Keratinocyte (primary cell): ENCODE data around the gene ALDH6A1. TPM values are rescaled to one million over a fixed set of nuclear protein-coding genes. Genes with fewer than 3 reads are reported as not detected.

Source experiments
- DNase-seq: peaks from one replicate; pipeline ENCODE4 v3.0.0-alpha.2; 2011; ENCODE audit warnings: low read depth, missing footprints, low spot score
- FAIRE-seq: peaks from 2 replicates; lab custom pipeline; 2011; peaks lifted over from hg19 to GRCh38; lab: Jason Lieb, UNC
- H2AFZ ChIP-seq: 2 replicates; pipeline ENCODE4 v1.6.0; 2012; ENCODE audit warnings: low read length, control low read depth, inconsistent platforms; ENCODE audit not compliant: control insufficient read depth
- H3K27ac ChIP-seq: 2 replicates; pipeline ENCODE4 v1.5.1; 2011; ENCODE audit warnings: low read length; ENCODE audit not compliant: control insufficient read depth, insufficient read depth
- H3K27me3 ChIP-seq: 3 replicates; pipeline ENCODE4 v1.6.0; 2011; ENCODE audit warnings: low read length; ENCODE audit not compliant: control insufficient read depth, insufficient read depth; ENCODE audit errors: extremely low read depth
- H3K36me3 ChIP-seq, 2 experiments: 2 replicates in 1 of 2; 3 replicates in 1 of 2; pipeline ENCODE4 v1.5.1; 2011; ENCODE audit warnings: low read length in 2 of 2, mild to moderate bottlenecking in 1 of 2; ENCODE audit not compliant: control insufficient read depth in 2 of 2, insufficient read depth in 2 of 2; ENCODE audit errors: extremely low read depth in 1 of 2
- H3K4me1 ChIP-seq: 3 replicates; pipeline ENCODE4 v1.5.1; 2011; ENCODE audit warnings: low read length; ENCODE audit not compliant: control insufficient read depth, insufficient read depth; ENCODE audit errors: extremely low read depth
- H3K4me2 ChIP-seq: 3 replicates; pipeline ENCODE4 v1.6.0; 2011; ENCODE audit warnings: low read depth, low read length; ENCODE audit not compliant: control insufficient read depth, insufficient read depth; ENCODE audit errors: extremely low read depth
- H3K4me3 ChIP-seq, 3 experiments: fragments of 200-600 bp in 1 of 3; sonication (generic) in 1 of 3; 2 replicates in 2 of 3; 3 replicates in 1 of 3; pipeline ENCODE4 v1.5.1; 2011 to 2016; ENCODE audit warnings: low read length in 3 of 3, mild to moderate bottlenecking in 3 of 3, control low read depth in 2 of 3, inconsistent platforms in 1 of 3, low read depth in 1 of 3, mixed read lengths in 1 of 3, mixed run types in 1 of 3, moderate library complexity in 1 of 3; ENCODE audit not compliant: control insufficient read depth in 2 of 3, insufficient read depth in 2 of 3; ENCODE audit errors: extremely low read depth in 1 of 3
- H3K79me2 ChIP-seq: 2 replicates; pipeline ENCODE4 v1.6.0; 2012; ENCODE audit warnings: low read length; ENCODE audit not compliant: control insufficient read depth, insufficient read depth
- H3K9ac ChIP-seq: 3 replicates; pipeline ENCODE4 v1.6.0; 2011; ENCODE audit warnings: low read length; ENCODE audit not compliant: control insufficient read depth, insufficient read depth; ENCODE audit errors: extremely low read depth
- H3K9me1 ChIP-seq: 3 replicates; pipeline ENCODE4 v1.6.0; 2011; ENCODE audit warnings: low read length; ENCODE audit not compliant: control insufficient read depth, insufficient read depth; ENCODE audit errors: extremely low read depth
- H3K9me3 ChIP-seq: 2 replicates; pipeline ENCODE4 v1.5.1; 2012; ENCODE audit warnings: low read depth, low read length; ENCODE audit not compliant: control insufficient read depth
- H4K20me1 ChIP-seq: 3 replicates; pipeline ENCODE4 v1.6.0; 2011; ENCODE audit warnings: low read length; ENCODE audit not compliant: control insufficient read depth, insufficient read depth; ENCODE audit errors: extremely low read depth
- CTCF ChIP-seq, 3 experiments: IDR thresholded peaks in 1 of 3; conservative IDR thresholded peaks in 1 of 3; optimal IDR thresholded peaks in 1 of 3; 2 replicates in 2 of 3; 3 replicates in 1 of 3; pipeline versions ENCODE3 to v1.5.1; 2011; ENCODE audit warnings: low read length in 3 of 3, mild to moderate bottlenecking in 3 of 3, moderate library complexity in 2 of 3, control low read depth in 1 of 3, inconsistent platforms in 1 of 3; ENCODE audit not compliant: insufficient read depth in 2 of 3; ENCODE audit errors: extremely low read depth in 1 of 3
- EZH2 ChIP-seq: IDR thresholded peaks from one replicate; pipeline ENCODE4 v1.6.1; 2012; ENCODE audit warnings: inconsistent platforms, mild to moderate bottlenecking, low read length, moderate library complexity
- dilution Hi-C: fragments of 300-500 bp; cut with MboI; formaldehyde crosslinking; loops from one replicate; pipeline ENCODE4 v1.7.0; 2020; ENCODE audit warnings: low sequenced_read_pairs; ENCODE audit not compliant: extremely low pct_ligation_motif_present
- polyA plus RNA-seq, 5 experiments: library from polyadenylated mRNA; depleted of rRNA in 3 of 5; stranded (reverse) in 3 of 5; stranded (forward) in 1 of 5; unstranded in 1 of 5; fragments of >200 nt; gene quantifications; 1 replicate in 1 of 5; 2 replicates in 3 of 5; 3 replicates in 1 of 5; pipeline versions ENCODE4 v1.2.1 to v1.2.3, GENCODE V29; 2011 to 2012; ENCODE audit warnings: missing spikeins in 2 of 5, low read depth in 1 of 5, low replicate concordance in 1 of 5

ALDH6A1 gene
- polyA plus RNA-seq, 1 donor (not counting 4 experiments of a cell fraction or from before 2014, with no cell fraction given): 8.0 TPM

GRCh38 chr14:74081491-74081890 is 2.8 kb downstream of the ALDH6A1 start:
- Histone ChIP-seq H3K79me2 (peaks cover 3% of the 10 kb centered on the region), H3K9me1 (no peaks in the 10 kb centered on the region), H3K27me3 (no peaks in the 10 kb centered on the region), H3K4me3 (no peak overlapping the region), H3K9ac (no peak overlapping the region), H3K4me2 (no peak overlapping the region), H3K9me3 (no peaks in the 10 kb centered on the region), H3K4me1 (peaks cover 14% of the 10 kb centered on the region), H3K27ac (no peak overlapping the region), H3K36me3 (no peaks in the 10 kb centered on the region), H2AFZ (no peak overlapping the region), H4K20me1 (no peaks in the 10 kb centered on the region)
- TF ChIP-seq EZH2 (no peak), CTCF (optimal IDR thresholded peaks at IDR 0.05 in 1 of 3, IDR thresholded peaks at IDR 0.05 in 1 of 3, conservative IDR thresholded peaks at IDR 0.05 in 1 of 3; ENCODE audit: extremely low read depth in 1 of 3, insufficient read depth in 2 of 3, low read length in 3 of 3) (no peak)
- dilution Hi-C loops: no loop called here
- no peak for DNase-seq
- FAIRE-seq: no peak

- H3K27ac ChIP-seq: no peak overlapping the region
- H3K27me3 ChIP-seq: no peaks in the 10 kb centered on the region
- H3K9me1 ChIP-seq: no peaks in the 10 kb centered on the region
- no peaks in the 10 kb centered on the region for H3K9me3 ChIP-seq
- no peaks in the 10 kb centered on the region for H3K79me2 ChIP-seq
- H3K4me3 ChIP-seq: no peak overlapping the region
- H3K4me1 ChIP-seq: peaks cover 13% of the 10 kb centered on the region
- H2AFZ ChIP-seq: no peak overlapping the region
- no peak overlapping the region for H3K9ac ChIP-seq
- H3K36me3 ChIP-seq: no peaks in the 10 kb centered on the region
- no peak for FAIRE-seq
- H4K20me1 ChIP-seq: no peaks in the 10 kb centered on the region
- no peak overlapping the region for H3K4me2 ChIP-seq
- no peak for DNase-seq
- TF ChIP-seq CTCF (optimal IDR thresholded peaks at IDR 0.05 in 1 of 3, IDR thresholded peaks at IDR 0.05 in 1 of 3, conservative IDR thresholded peaks at IDR 0.05 in 1 of 3; ENCODE audit: extremely low read depth in 1 of 3, insufficient read depth in 2 of 3, low read length in 3 of 3): no peak
- no peak for TF ChIP-seq EZH2
- dilution Hi-C loops: no loop called here
These were observed 3.3 kb downstream of the ALDH6A1 start for GRCh38 chr14:74080820-74081460.
